Thyroid gland (tissue), 4 donors: ENCODE data around the gene DOP1A.

Source experiments
- POLR2A ChIP-seq, 2 donors: fragments of 450-650 bp; IDR thresholded peaks; one replicate each; pipeline ENCODE4 v1.6.1; 2017; ENCODE audit warnings: antibody characterized with exemption in 2 of 2, mild to moderate bottlenecking in 2 of 2, moderate library complexity in 1 of 2
- TF ChIP-seq, protein P1 (sequence below), 6 experiments: fragments of 200-600 bp in 3 of 6; fragments of 450-650 bp in 3 of 6; sonication (generic) in 3 of 6; IDR thresholded peaks; one replicate each; pipeline ENCODE4 v1.5.1; 2016 to 2019; ENCODE audit warnings: antibody characterized with exemption in 6 of 6, mild to moderate bottlenecking in 2 of 6, inconsistent platforms in 1 of 6, moderate library complexity in 1 of 6

DNA sequence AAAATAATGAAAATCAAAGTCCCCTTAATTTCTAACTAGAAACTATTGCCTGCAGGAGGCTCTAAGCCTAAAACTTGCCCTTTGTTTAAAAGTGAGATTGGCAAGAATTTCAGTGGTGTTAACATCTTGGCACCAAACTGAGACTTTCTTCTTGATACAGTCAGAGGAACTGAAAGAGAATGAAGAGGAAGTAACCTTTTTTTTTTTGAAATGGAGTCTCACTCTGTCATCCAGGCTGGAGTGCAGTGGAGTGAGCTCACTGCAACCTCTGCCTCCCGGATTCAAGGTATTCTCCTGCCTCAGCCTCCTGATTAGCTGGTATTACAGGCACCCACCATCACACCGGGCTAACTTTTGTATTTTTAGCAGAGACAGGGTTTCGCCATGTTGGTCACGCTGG is 3.6 kb downstream of the DOP1A start:
- TF ChIP-seq POLR2A (IDR thresholded peaks at IDR 0.05), result no peak
- TF ChIP-seq, protein P1, sequence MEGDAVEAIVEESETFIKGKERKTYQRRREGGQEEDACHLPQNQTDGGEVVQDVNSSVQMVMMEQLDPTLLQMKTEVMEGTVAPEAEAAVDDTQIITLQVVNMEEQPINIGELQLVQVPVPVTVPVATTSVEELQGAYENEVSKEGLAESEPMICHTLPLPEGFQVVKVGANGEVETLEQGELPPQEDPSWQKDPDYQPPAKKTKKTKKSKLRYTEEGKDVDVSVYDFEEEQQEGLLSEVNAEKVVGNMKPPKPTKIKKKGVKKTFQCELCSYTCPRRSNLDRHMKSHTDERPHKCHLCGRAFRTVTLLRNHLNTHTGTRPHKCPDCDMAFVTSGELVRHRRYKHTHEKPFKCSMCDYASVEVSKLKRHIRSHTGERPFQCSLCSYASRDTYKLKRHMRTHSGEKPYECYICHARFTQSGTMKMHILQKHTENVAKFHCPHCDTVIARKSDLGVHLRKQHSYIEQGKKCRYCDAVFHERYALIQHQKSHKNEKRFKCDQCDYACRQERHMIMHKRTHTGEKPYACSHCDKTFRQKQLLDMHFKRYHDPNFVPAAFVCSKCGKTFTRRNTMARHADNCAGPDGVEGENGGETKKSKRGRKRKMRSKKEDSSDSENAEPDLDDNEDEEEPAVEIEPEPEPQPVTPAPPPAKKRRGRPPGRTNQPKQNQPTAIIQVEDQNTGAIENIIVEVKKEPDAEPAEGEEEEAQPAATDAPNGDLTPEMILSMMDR (IDR thresholded peaks at IDR 0.05), result no peak
